DMS 273 (cell line): Measurements from ENCODE around the gene ACOXL.

Source experiments
- DNase-seq: peaks from one replicate; lab custom pipeline; 2025; ENCODE audit not compliant: unreplicated experiment; lab: John Stamatoyannopoulos, UW

ACOXL gene

GRCh38 chr2:110751642-110752041 is 19.3 kb downstream of the ACOXL start:
- DNase-seq: no peak

GRCh38 chr2:110752871-110753270 is 20.5 kb downstream of the ACOXL start:
- DNase-seq: no peak

- DNase-seq: peak; percentile 13
Measured at GRCh38 chr2:110755491-110756078, 23.2 kb downstream of the ACOXL start.

- DNase-seq: no peak
Measured at GRCh38 chr2:110759411-110759810, 27.0 kb downstream of the ACOXL start.

GRCh38 chr2:110764931-110765330 is 32.6 kb downstream of the ACOXL start:
- DNase-seq: no peak

GRCh38 chr2:110766291-110766690 is 33.9 kb downstream of the ACOXL start:
- DNase-seq: no peak

- no peak for DNase-seq
Measured at GRCh38 chr2:110768591-110768990, 36.2 kb downstream of the ACOXL start.

GRCh38 chr2:110770404-110770958 is 38.1 kb downstream of the ACOXL start:
- peak; percentile 59 for DNase-seq

GRCh38 chr2:110770959-110771431 is 38.6 kb downstream of the ACOXL start:
- DNase-seq: peak; percentile 44

- DNase-seq: peak; percentile 4
Measured at GRCh38 chr2:110771547-110772382, 39.4 kb downstream of the ACOXL start.

- no peak for DNase-seq
Measured at GRCh38 chr2:110772383-110772755, 40.0 kb downstream of the ACOXL start.

GRCh38 chr2:110773401-110773921 is 41.1 kb downstream of the ACOXL start:
- DNase-seq: no peak

- DNase-seq: no peak
Measured at GRCh38 chr2:110774701-110775100, 42.3 kb downstream of the ACOXL start.

- no peak for DNase-seq
Measured at GRCh38 chr2:110777531-110778311, 45.3 kb downstream of the ACOXL start.

- no peak for DNase-seq
Measured at GRCh38 chr2:110780461-110780860, 48.1 kb downstream of the ACOXL start.

GRCh38 chr2:110783196-110783873 is 51.0 kb downstream of the ACOXL start:
- no peak for DNase-seq

- DNase-seq: no peak
Measured at GRCh38 chr2:110784047-110784631, 51.8 kb downstream of the ACOXL start.

GRCh38 chr2:110785439-110785838 is 53.1 kb downstream of the ACOXL start:
- DNase-seq: no peak

- DNase-seq: no peak
Measured at GRCh38 chr2:110788976-110789375, 56.6 kb downstream of the ACOXL start.

GRCh38 chr2:110789706-110790105 is 57.3 kb downstream of the ACOXL start:
- DNase-seq: no peak
